NK-92 (cell line): ENCODE measurements around the gene ADAT2.

ENCODE experiments used
- DNase-seq: peaks from one replicate; lab custom pipeline; 2025; ENCODE audit not compliant: unreplicated experiment; lab: John Stamatoyannopoulos, UW

The ADAT2 gene

GRCh38 chr6:143441680-143442545 is 8.6 kb downstream of the ADAT2 start:
- no peak for DNase-seq

GRCh38 chr6:143441010-143441409 is 9.5 kb downstream of the ADAT2 start:
- no peak for DNase-seq

GRCh38 chr6:143432588-143432987 is 17.9 kb downstream of the ADAT2 start:
- no peak for DNase-seq

- DNase-seq: no peak
Observed at GRCh38 chr6:143431226-143431625, 19.3 kb downstream of the ADAT2 start.

- no peak for DNase-seq
Observed at GRCh38 chr6:143429970-143430369, 20.5 kb downstream of the ADAT2 start.

- DNase-seq: no peak
Observed at GRCh38 chr6:143427109-143427817, 23.2 kb downstream of the ADAT2 start.

GRCh38 chr6:143426026-143426425 is 24.5 kb downstream of the ADAT2 start:
- DNase-seq: no peak

- DNase-seq: no peak
Observed at GRCh38 chr6:143419526-143419925, 31.0 kb downstream of the ADAT2 start.

GRCh38 chr6:143414769-143415168 is 35.7 kb downstream of the ADAT2 start:
- DNase-seq: no peak

- DNase-seq: no peak
Observed at GRCh38 chr6:143410859-143411270, 39.6 kb downstream of the ADAT2 start.

- no peak for DNase-seq
Observed at GRCh38 chr6:143408787-143409162, 41.7 kb downstream of the ADAT2 start.

- DNase-seq: no peak
Observed at GRCh38 chr6:143408151-143408786, 42.2 kb downstream of the ADAT2 start.

- DNase-seq: no peak
Observed at GRCh38 chr6:143406673-143407072, 43.8 kb downstream of the ADAT2 start.

GRCh38 chr6:143405373-143406154 is 44.9 kb downstream of the ADAT2 start:
- no peak for DNase-seq

GRCh38 chr6:143402721-143403336 is 47.7 kb downstream of the ADAT2 start:
- DNase-seq: no peak

- DNase-seq: no peak
Observed at GRCh38 chr6:143401636-143402370, 48.7 kb downstream of the ADAT2 start.

- DNase-seq: no peak
Observed at GRCh38 chr6:143401068-143401446, 49.4 kb downstream of the ADAT2 start.

GRCh38 chr6:143400258-143401067 is 50.0 kb downstream of the ADAT2 start:
- no peak for DNase-seq

- no peak for DNase-seq
Observed at GRCh38 chr6:143399775-143400174, 50.7 kb downstream of the ADAT2 start.
